Erythroblast (primary cell): ENCODE data around the gene NTHL1.

ENCODE experiments used
- GATA1 ChIP-seq: IDR thresholded peaks from 2 replicates; pipeline ENCODE4 v1.6.1; 2011; ENCODE audit warnings: low read depth, mild to moderate bottlenecking, control low read depth, low read length, moderate library complexity
- POLR2A ChIP-seq: IDR thresholded peaks from 2 replicates; pipeline ENCODE4 v1.6.1; 2011; ENCODE audit warnings: mild to moderate bottlenecking, low read length

- no peak for TF ChIP-seq POLR2A
- no peak for TF ChIP-seq GATA1
Observed at GRCh38 chr16:1999866-2000514, 47.6 kb downstream of the NTHL1 start.
